Measurements from ENCODE around the gene CACNA1B.
"Not testable (repeated sequence)": the region's sequence is repeated elsewhere in the genome, so short reads cannot be mapped to it uniquely, and the experiment has no call there.

Gene CACNA1B

GRCh38 chr9:137877506-137878122, at the start of gene CACNA1B:
TSS of gene CACNA1B (plus strand) at chr9:137877782. CDS start at chr9:137877934, 152 bp downstream.
- not testable (repeated sequence) for DNase-seq

GRCh38 chr9:137827908-137828526, 49.6 kb upstream of the CACNA1B start:
- no peak for DNase-seq

GRCh38 chr9:137828527-137829259, 48.9 kb upstream of the CACNA1B start:
- DNase-seq = peak; percentile 15

DNA sequence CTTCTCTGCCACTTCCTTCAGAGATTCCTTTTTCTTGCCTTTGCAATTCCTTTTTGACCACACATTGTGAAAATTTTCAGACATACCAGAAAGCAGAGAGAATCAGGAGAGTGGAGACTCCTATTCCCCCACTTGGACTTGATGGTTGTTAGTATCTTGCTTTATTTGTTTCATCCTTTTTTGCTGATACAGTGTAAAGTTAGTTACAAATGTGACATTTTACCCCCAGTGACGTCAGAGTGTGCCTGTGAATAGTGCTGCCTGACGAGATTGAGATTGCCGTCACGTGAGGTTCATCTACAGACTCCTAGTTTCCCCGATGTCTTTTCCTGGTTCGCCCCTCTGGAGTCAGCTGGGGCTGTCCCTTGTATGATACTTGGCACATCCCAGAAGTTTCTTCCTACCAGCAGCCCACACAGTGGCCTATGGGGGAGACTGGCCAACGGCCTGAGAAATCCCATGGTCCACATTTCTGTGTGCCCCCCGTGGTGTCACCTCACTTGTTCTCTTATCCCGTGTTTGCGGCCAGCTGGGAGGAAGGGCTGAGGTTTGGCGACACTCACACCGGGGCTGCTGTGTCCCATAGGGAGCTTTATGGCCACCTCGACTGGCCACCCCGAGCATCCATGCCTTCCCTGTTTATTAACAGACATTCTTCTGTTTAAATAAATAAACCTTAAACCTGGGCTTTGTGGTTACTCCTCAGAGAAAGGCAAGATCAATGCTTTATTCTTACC, 48.2 kb upstream of the CACNA1B start:
- no peak for DNase-seq

DNA sequence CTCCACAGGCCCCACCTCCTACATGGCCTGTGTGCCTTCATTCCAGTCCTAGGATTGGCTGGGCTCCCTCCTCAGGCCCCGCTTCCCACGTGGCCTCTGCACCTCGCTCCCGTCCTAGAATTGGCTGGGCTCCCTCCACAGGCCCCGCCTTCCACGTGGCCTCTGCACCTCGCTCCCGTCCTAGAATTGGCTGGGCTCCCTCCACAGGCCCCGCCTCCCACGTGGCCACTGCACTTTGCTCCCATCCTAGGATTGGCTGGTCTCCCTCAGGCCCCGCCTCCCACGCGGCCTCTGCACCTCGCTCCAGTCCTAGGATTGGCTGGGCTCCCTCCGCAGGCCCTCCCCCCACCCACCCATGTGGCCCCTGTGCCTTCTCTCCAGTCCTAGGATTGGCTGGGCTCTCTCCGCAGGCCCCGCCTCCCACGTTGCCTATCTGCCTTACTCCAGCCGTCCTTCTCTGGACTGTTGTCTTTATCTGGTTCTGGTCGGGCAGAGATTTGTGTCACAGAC, 45.3 kb upstream of the CACNA1B start:
- DNase-seq = no peak

GRCh38 chr9:137832830-137833590, 44.6 kb upstream of the CACNA1B start:
- DNase-seq = no peak

- DNase-seq = no peak
Measured at GRCh38 chr9:137833721-137834613, 43.6 kb upstream of the CACNA1B start.

DNA sequence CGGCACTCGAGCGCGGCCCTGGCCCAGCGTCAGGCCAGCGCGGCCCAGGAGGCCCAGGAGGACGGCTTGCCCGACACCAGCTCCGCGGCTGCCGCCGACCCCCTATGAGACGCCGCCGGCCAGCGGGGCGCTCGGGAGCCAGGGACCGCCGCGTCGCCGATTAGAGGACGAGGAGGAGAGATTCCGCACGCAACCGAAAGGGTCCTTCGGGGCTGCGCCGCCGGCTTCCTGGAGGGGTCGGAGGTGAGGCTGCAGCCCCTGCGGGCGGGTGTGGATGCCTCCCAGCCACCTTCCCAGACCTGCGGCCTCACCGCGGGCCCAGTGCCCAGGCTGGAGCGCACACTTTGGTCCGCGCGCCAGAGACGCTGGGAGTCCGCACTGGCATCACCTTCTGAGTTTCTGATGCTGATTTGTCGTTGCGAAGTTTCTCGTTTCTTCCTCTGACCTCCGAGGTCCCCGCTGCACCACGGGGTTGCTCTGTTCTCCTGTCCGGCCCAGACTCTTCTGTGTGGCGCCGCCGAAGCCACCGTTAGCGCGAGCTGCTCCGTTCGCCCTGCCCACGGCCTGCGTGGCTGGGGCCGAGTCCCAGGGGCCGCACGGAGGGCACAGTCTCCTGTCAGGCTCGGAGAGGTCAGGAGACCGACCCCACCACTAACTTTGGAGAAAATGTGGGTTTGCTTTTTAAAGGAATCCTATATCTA, 42.6 kb upstream of the CACNA1B start:
- no peak for DNase-seq

DNA sequence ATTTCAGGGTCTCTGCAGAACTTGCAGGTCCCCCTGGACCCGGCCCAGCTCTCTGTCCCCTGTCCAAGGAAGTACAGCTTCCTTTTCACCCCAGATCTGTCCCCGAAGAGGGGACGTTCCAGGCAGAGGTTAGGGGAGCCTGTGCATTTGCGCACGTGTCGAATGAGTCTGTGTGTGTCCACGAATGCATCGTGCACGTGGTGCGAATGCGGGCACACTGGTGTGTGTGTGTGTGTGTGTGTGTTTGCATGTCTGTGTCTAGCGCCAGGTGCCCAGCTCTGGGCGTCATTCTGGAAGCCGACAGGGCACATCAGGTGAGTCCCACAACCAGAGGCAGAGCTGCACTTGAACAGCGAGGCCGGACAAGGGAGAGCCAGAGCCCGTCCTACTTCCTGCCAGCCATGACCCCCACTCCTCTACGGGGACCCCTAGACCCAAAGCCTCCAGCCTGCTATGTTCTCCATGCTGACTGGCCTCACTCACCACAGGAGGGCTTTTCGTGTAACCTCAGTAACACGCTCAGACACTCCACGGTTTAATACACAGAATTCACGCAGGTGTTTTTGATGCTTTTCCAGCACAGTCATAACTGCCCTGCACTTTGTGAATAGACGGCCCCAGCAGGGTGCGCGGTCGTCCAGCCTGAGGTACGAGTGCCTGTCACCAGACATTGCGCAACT, 41.3 kb upstream of the CACNA1B start:
- no peak for DNase-seq

- DNase-seq = no peak
Measured at GRCh38 chr9:137836831-137837241, 40.7 kb upstream of the CACNA1B start.

GRCh38 chr9:137837345-137838278, 40.0 kb upstream of the CACNA1B start:
- no peak for DNase-seq

DNA sequence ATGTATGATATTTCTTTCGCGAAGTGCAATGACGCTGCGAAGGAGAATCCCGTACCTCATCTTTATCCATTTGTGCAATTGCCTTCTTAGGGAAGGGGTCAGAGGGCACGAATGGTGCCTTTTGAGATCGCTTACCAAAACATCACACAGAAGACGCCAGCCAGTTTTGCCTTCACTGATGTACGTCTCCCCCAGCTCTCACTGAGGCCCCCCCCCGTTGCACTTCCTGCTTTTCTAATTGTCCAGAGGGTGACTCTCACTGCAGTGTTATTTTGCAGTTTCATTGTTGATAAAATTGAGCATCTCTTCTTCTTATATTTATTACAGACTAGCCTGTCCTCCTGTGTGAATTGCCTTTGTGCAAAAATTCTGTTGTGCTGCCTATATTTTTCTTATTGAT, 39.0 kb upstream of the CACNA1B start:
- no peak for DNase-seq

DNA sequence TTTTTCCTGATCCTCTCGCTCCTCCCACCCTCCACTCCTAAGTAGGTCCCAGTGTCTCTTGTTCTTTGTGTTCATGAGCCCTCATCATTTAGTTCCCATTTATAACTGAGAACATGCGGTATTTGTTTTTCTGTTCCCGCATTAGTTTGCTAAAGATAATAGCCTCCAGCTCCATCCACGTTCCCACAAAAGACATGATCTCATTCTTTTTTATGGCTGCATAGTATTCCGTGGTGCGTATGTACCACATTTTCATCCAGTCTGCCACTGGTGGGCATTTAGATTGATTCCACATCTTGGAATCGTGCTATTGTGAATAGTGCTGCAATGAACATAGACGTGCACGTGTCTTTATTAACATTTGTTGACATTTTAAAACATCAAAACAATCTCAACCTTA, 34.2 kb upstream of the CACNA1B start:
- DNase-seq = no peak

DNA sequence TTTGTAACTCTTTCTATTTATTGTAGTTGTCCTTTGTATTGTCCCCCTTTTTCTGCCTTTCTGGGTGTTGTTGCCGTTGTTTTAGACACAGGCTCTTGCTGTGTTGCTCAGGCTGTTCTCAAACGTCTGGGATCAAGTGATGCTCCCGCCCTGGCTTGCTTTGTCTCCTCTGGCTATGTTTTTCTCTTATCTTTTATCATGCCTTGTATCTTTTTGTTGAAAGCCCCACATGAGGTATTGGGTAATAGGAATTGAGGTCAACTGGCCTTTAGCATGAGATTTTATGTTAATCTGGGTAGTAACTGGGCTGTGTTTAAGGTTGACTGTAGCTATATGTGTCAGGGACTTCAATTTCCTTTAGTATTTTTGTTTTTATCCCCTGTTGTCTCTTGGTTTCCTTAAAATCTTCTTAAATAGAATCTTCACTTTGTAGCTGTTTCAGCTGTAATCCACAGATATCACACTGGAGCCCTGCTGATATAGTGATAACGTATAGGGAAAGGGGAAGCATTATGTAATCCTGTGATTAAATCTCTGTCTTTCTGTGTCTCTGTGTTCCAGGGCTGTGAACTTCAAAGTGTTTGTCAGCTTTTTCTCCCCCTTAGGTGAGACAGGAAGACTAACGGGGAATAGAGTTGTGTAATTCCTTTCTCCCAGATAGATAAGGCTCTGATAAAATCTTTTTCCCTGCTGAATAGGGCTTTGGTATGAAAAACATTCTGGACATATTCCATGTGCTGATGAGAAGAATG, 25.9 kb upstream of the CACNA1B start:
- no peak for DNase-seq

DNA sequence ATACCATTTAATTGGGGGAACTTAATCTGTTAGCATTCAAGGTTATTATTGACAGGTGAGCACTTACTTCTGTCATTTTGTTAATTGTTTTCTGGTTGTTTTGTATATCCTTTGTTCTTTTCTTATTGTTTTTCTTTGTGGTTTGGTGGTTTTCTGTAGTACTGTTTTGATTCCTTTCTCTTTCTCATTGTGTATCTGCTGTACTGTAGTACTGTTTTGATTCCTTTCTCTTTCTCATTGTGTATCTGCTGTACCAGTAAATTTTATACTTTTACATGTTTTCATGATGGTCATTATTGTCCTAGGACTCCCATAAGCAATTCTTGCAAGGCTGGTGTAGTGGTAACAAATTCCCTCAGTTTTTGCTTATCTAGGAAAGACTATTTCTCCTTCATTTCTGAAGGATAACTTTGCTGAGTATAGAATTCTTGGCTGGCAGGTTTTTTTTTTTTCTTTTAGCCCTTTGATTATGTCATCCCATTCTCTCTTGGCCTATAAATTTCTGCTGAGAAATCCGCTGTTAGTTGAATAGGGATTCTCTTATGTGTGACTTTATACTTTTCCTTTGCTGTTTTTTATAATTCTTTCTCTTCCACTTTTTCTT, 24.1 kb upstream of the CACNA1B start:
- no peak for DNase-seq

GRCh38 chr9:137860361-137860760, 17.2 kb upstream of the CACNA1B start:
- DNase-seq = no peak

GRCh38 chr9:137865581-137866145, 11.9 kb upstream of the CACNA1B start:
- no peak for DNase-seq

All from EL (cell line).